Stimulated activated CD8-positive, alpha-beta memory T cell treated with anti-CD3 and anti-CD28 coated beads, Interleukin-15, amount 100 ng/mL, for 1 hour (primary cell): Measurements from ENCODE around the gene RMDN3.
A peak's percentile ranks its signal among the peaks of the same experiment; 100 is the strongest.

ENCODE experiments used
- DNase-seq: peaks from one replicate; pipeline ENCODE4 v3.0.0-alpha.2; 2020; ENCODE audit warnings: low read depth

The RMDN3 gene

GRCh38 chr15:40772014-40772413 is 17.0 kb upstream of the RMDN3 start:
- no peak for DNase-seq

- DNase-seq, result no peak
These were observed 16.2 kb upstream of the RMDN3 start for GRCh38 chr15:40771242-40771641.

- DNase-seq, result no peak
These were observed 15.2 kb upstream of the RMDN3 start for GRCh38 chr15:40770147-40770721.

GRCh38 chr15:40769274-40770146 is 14.5 kb upstream of the RMDN3 start, which contains the start of gene C15orf62:
TSS of gene C15orf62 (plus strand) at chr15:40769980. CDS start at chr15:40770496, 516 bp downstream.
- peak; percentile 19 for DNase-seq

- DNase-seq, result no peak
These were observed 13.6 kb upstream of the RMDN3 start for GRCh38 chr15:40768521-40769273.

GRCh38 chr15:40767838-40768500 is 12.9 kb upstream of the RMDN3 start:
- DNase-seq, result no peak

GRCh38 chr15:40766906-40767837 is 12.1 kb upstream of the RMDN3 start:
- no peak for DNase-seq

GRCh38 chr15:40766194-40766815 is 11.3 kb upstream of the RMDN3 start:
- DNase-seq, result no peak

GRCh38 chr15:40764629-40765103 is 9.6 kb upstream of the RMDN3 start:
- DNase-seq, result no peak

GRCh38 chr15:40763801-40764628 is 9.0 kb upstream of the RMDN3 start, which contains the start of gene GCHFR:
TSS of gene GCHFR (plus strand) at chr15:40764068. CDS start at chr15:40764181, 113 bp downstream.
- DNase-seq, result peak; percentile 33

- DNase-seq, result no peak
These were observed 8.1 kb upstream of the RMDN3 start for GRCh38 chr15:40762919-40763800.

GRCh38 chr15:40759961-40760360 is 4.9 kb upstream of the RMDN3 start:
- no peak for DNase-seq

- DNase-seq, result no peak
These were observed 1.9 kb upstream of the RMDN3 start for GRCh38 chr15:40756938-40757337.

- DNase-seq, result no peak
These were observed 756 bp upstream of the RMDN3 start for GRCh38 chr15:40755812-40756208.

- DNase-seq, result no peak
These were observed 526 bp downstream of the RMDN3 start for GRCh38 chr15:40754574-40754882.

GRCh38 chr15:40751745-40752144 is 3.3 kb downstream of the RMDN3 start:
- no peak for DNase-seq

- no peak for DNase-seq
These were observed 4.2 kb downstream of the RMDN3 start for GRCh38 chr15:40750885-40751284.

GRCh38 chr15:40749151-40749630 is 5.9 kb downstream of the RMDN3 start:
- DNase-seq, result no peak
